ENCODE results near the gene PET100. TPM values are rescaled to one million over a fixed set of nuclear protein-coding genes. Genes with fewer than 3 reads are reported as not detected.

PET100 gene
- total and polyA plus RNA-seq, 2 donors from 2014 or later = 112 to 181 TPM

DNA sequence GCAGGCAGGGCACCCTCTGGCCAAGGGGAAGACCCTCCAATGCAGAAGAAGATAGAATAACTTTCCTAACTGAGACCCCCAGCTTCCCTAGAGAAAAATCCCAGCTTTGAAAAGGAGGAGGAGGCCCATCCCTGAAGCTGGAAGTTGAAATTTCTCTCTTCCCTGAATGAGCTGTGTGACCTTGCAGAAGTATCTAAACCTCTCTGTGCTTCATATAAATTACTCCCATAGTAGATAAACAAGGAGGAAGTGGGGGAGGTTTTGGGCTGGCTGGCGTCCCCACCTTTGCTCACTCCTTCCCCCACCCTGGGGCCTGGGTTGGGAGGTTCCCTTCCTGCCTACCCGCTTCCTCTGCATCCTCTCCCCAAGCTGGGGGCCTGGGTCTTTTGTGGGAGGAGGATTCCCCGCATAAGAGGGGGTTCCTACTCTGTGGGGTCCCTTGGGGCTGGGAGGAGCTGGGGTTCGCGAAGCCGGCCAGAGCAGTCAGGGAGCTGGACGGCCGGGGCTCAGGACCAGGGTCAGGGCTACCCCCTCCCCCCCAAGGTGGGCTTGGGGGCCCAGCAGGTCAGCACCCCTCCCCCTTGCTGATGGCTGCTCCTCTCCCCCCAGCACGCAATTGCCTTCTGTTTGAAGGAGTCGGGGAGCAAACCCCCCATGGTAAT, 22.2 kb upstream of the PET100 start:
- Histone ChIP-seq H3K4me3 (ENCODE audit: low read length in 3 of 3) (no peak overlapping the region), H3K27ac (ENCODE audit: low read depth in 2 of 2, low read length in 2 of 2) (no peak overlapping the region), H3K9ac (ENCODE audit: low read length in 3 of 3) (no peak overlapping the region), H3K27me3 (ENCODE audit: control insufficient read depth, insufficient read depth, low read length) (no peaks in the 10 kb centered on the region), H3K36me3 (ENCODE audit: control insufficient read depth in 2 of 3, insufficient read depth in 3 of 3, low read length in 3 of 3) (peaks cover 0 to 3% (median 0%) of the 10 kb centered on the region in 3 donors), H3K9me3 (ENCODE audit: control insufficient read depth in 2 of 3, insufficient read depth in 1 of 3, low read length in 3 of 3) (no peaks in the 10 kb centered on the region), H3K4me1 (ENCODE audit: control insufficient read depth in 2 of 3, insufficient read depth in 2 of 3, low read depth in 1 of 3, low read length in 3 of 3) (no peaks in the 10 kb centered on the region)
- intact Hi-C loops (cut with DNase I) = no loop called here
- FAIRE-seq = no peak
- DNase-seq = no peak
- TF ChIP-seq, protein P1, sequence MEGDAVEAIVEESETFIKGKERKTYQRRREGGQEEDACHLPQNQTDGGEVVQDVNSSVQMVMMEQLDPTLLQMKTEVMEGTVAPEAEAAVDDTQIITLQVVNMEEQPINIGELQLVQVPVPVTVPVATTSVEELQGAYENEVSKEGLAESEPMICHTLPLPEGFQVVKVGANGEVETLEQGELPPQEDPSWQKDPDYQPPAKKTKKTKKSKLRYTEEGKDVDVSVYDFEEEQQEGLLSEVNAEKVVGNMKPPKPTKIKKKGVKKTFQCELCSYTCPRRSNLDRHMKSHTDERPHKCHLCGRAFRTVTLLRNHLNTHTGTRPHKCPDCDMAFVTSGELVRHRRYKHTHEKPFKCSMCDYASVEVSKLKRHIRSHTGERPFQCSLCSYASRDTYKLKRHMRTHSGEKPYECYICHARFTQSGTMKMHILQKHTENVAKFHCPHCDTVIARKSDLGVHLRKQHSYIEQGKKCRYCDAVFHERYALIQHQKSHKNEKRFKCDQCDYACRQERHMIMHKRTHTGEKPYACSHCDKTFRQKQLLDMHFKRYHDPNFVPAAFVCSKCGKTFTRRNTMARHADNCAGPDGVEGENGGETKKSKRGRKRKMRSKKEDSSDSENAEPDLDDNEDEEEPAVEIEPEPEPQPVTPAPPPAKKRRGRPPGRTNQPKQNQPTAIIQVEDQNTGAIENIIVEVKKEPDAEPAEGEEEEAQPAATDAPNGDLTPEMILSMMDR (IDR thresholded peaks at IDR 0.05; ENCODE audit: borderline replicate concordance, extremely low read depth, insufficient read depth) = no peak

DNA sequence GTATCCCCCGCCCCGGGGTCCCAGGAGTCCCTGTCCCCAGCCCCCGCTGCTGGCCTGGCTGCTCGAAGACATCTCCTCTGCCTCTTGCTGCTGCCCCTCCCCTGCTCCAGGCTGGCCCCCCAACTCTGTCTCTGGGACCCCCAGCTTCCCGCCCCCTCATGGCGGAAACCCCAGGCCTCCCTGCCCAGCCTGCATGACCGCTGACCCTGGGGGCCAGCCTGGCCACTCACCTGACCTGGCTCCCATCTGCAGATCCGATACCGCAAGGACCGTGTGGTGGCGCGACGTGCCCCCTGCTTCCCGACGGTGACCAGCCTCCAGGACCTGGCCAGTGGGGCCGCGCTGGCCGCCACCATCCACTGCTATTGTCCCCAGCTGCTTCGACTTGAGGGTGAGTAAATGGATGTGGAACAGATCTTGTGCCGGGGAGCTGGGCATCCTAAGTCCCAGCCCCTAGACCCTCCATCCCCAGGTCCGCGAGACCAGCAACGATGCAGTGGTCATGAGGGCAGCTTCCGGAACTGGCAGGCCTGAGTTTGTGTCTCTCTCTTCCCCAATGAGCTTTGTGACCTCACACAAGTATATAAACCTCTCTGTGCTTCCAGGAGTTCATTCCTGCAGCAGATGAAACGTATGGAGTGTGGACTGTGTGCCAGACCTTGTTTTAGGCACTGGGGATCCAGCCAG, 21.6 kb upstream of the PET100 start:
- no peak for FAIRE-seq
- H3K4me3 ChIP-seq (ENCODE audit: low read length in 3 of 3) = no peak overlapping the region
- intact Hi-C loops (cut with DNase I) = no loop called here
- peaks cover 0 to 3% (median 0%) of the 10 kb centered on the region in 3 donors for H3K36me3 ChIP-seq (ENCODE audit: control insufficient read depth in 2 of 3, insufficient read depth in 3 of 3, low read length in 3 of 3)
- TF ChIP-seq, protein P1 (IDR thresholded peaks at IDR 0.05; ENCODE audit: borderline replicate concordance, extremely low read depth, insufficient read depth) = no peak
- H3K27me3 ChIP-seq (ENCODE audit: control insufficient read depth, insufficient read depth, low read length) = no peaks in the 10 kb centered on the region
- no peak for DNase-seq
- no peaks in the 10 kb centered on the region for H3K9me3 ChIP-seq (ENCODE audit: control insufficient read depth in 2 of 3, insufficient read depth in 1 of 3, low read length in 3 of 3)
- H3K9ac ChIP-seq (ENCODE audit: low read length in 3 of 3) = no peak overlapping the region
- no peak overlapping the region for H3K27ac ChIP-seq (ENCODE audit: low read depth in 2 of 2, low read length in 2 of 2)
- no peaks in the 10 kb centered on the region for H3K4me1 ChIP-seq (ENCODE audit: control insufficient read depth in 2 of 3, insufficient read depth in 2 of 3, low read depth in 1 of 3, low read length in 3 of 3)

DNA sequence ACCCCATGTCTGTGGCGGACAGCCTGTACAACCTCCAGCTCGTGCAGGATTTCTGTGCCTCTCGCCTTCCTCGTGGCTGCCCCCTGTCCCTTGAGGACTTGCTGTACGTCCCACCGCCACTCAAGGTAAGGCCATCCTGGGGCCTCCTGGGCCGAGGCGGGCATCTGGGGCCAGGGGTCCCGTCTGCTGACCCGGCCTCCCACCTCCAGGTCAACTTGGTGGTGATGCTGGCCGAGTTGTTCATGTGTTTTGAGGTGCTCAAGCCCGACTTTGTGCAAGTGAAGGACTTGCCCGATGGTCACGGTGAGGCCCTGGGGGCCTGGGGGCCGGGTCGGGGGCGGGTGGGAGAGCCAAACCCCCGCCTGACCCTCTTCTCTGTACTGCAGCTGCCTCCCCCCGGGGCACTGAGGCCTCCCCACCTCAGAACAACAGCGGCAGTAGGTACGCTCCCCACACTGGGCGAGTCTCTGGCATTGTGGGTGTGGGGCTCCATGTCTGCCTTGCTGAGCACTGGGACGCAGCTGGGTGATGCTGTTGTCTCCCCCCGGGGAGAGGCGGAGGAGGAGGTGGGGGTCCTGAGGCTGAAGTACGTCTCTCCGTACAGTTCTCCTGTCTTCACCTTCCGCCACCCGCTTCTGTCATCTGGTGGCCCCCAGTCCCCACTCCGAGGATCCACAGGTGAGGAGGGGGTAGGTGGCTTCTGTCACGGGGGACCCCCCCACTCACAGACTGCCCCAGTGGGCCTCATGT, 18.9 kb upstream of the PET100 start:
- Histone ChIP-seq H3K27me3 (ENCODE audit: control insufficient read depth, insufficient read depth, low read length) (no peaks in the 10 kb centered on the region), H3K4me3 (ENCODE audit: low read length in 3 of 3) (no peak overlapping the region), H3K36me3 (ENCODE audit: control insufficient read depth in 2 of 3, insufficient read depth in 3 of 3, low read length in 3 of 3) (peaks cover 0 to 3% (median 0%) of the 10 kb centered on the region in 3 donors), H3K9me3 (ENCODE audit: control insufficient read depth in 2 of 3, insufficient read depth in 1 of 3, low read length in 3 of 3) (no peaks in the 10 kb centered on the region), H3K4me1 (ENCODE audit: control insufficient read depth in 2 of 3, insufficient read depth in 2 of 3, low read depth in 1 of 3, low read length in 3 of 3) (no peaks in the 10 kb centered on the region), H3K27ac (ENCODE audit: low read depth in 2 of 2, low read length in 2 of 2) (no peak overlapping the region), H3K9ac (ENCODE audit: low read length in 3 of 3) (no peak overlapping the region)
- intact Hi-C loops (cut with DNase I) = no loop called here
- TF ChIP-seq, protein P1 (IDR thresholded peaks at IDR 0.05; ENCODE audit: borderline replicate concordance, extremely low read depth, insufficient read depth) = no peak
- FAIRE-seq (no peak), DNase-seq (peak in 1 of 5 donors; percentile 55)
